Thymus (tissue), 11 donors: ENCODE measurements around the gene MDM2. TPM values are rescaled to one million over a fixed set of nuclear protein-coding genes. Genes with fewer than 3 reads are reported as not detected.
"Not testable (repeated sequence)": the region's sequence is repeated elsewhere in the genome, so short reads cannot be mapped to it uniquely, and the experiment has no call there.

Source experiments
- DNase-seq, 9 donors: peaks; one replicate each; pipeline ENCODE4 v3.0.0-alpha.2; 2013; ENCODE audit warnings: low spot score in 9 of 9, low read depth in 6 of 9, missing footprints in 1 of 9
- H3K27ac ChIP-seq, 2 donors: one replicate each; pipeline ENCODE4 v1.5.1; 2013; ENCODE audit warnings: control low read depth in 1 of 2, low read depth in 1 of 2, low read length in 1 of 2, mild to moderate bottlenecking in 1 of 2, moderate library complexity in 1 of 2
- H3K27me3 ChIP-seq, 2 donors: one replicate each; pipeline ENCODE4 v1.5.1; 2013; ENCODE audit warnings: low read length in 1 of 2; ENCODE audit not compliant: control insufficient read depth in 2 of 2, insufficient read depth in 1 of 2
- H3K36me3 ChIP-seq, 2 donors: one replicate each; pipeline ENCODE4 v1.5.1; 2013; ENCODE audit warnings: low read length in 1 of 2, mild to moderate bottlenecking in 1 of 2, moderate library complexity in 1 of 2; ENCODE audit not compliant: control insufficient read depth in 2 of 2, insufficient read depth in 2 of 2
- H3K4me1 ChIP-seq, 2 donors: one replicate each; pipeline ENCODE4 v1.5.1; 2013; ENCODE audit warnings: low read length in 2 of 2; ENCODE audit not compliant: control insufficient read depth in 2 of 2, insufficient read depth in 2 of 2
- H3K4me3 ChIP-seq, 2 donors: one replicate each; pipeline ENCODE4 v1.5.1; 2013; ENCODE audit warnings: low read length in 2 of 2, control low read depth in 1 of 2, mild to moderate bottlenecking in 1 of 2
- H3K9me3 ChIP-seq, 2 donors: one replicate each; pipeline ENCODE4 v1.5.1; 2013; ENCODE audit warnings: low read length in 1 of 2, mild to moderate bottlenecking in 1 of 2; ENCODE audit not compliant: control insufficient read depth in 2 of 2, insufficient read depth in 1 of 2
- WGBS: extraction: QIAGEN DNeasy Blood & Tissue Kit; methylation state at CpG from one replicate; pipeline ENCODE4 v1.1.7; 2013; 5-methylcytosine and 5-hydroxymethylcytosine counted together
- polyA plus RNA-seq: library from polyadenylated mRNA; stranded (reverse); fragments of 200-250 nt; gene quantifications from one replicate; pipeline ENCODE4 v1.2.3, GENCODE V29; 2013
- total RNA-seq: library from RNA; stranded (reverse); fragments of 120-200 nt; gene quantifications from one replicate; pipeline ENCODE4 v1.2.4, GENCODE V29; 2013
- donor health status: healthy.

The MDM2 gene
- total and polyA plus RNA-seq, 2 donors = 63.6 to 121 TPM

GRCh38 chr12:68838046-68838886 is 30.3 kb downstream of the MDM2 start:
- H3K4me3 ChIP-seq = no peak overlapping the region
- H3K4me1 ChIP-seq = no peaks in the 10 kb centered on the region
- H3K27me3 ChIP-seq = no peaks in the 10 kb centered on the region
- no peak overlapping the region for H3K27ac ChIP-seq
- WGBS = 96% methylated on average over 5 of the region's 5 CpGs
- DNase-seq = no peak
- peaks cover 55 to 81% of the 10 kb centered on the region in 2 donors for H3K36me3 ChIP-seq
- no peaks in the 10 kb centered on the region for H3K9me3 ChIP-seq

- Histone ChIP-seq H3K27me3 (no peaks in the 10 kb centered on the region), H3K36me3 (peaks cover 51 to 81% of the 10 kb centered on the region in 2 donors), H3K4me1 (no peaks in the 10 kb centered on the region), H3K4me3 (no peak overlapping the region), H3K27ac (no peak overlapping the region), H3K9me3 (no peaks in the 10 kb centered on the region)
- WGBS = 91% methylated on average over 2 of the region's 2 CpGs
- no peak for DNase-seq
Observed at GRCh38 chr12:68839183-68840147, 31.5 kb downstream of the MDM2 start.

DNA sequence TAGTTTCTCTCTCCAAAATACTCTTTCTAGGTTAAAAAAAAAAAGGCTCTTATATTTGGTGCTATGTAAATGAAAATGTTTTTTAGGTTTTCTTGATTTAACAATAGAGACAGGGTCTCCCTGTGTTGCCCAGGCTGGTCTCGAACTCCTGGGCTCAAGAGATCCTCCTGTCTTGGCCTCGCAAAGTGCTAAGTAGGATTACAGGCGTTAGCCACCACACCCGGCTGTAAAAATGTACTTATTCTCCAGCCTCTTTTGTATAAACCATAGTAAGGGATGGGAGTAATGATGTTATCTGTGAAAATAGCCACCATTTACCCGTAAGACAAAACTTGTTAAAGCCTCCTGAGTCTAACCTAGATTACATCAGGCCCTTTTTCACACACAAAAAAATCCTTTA is 33.2 kb downstream of the MDM2 start:
- not testable (repeated sequence) for H3K4me3 ChIP-seq, H3K9me3 ChIP-seq, H3K4me1 ChIP-seq, H3K27ac ChIP-seq, H3K27me3 ChIP-seq, DNase-seq
- H3K36me3 ChIP-seq = peaks cover 46 to 82% of the 10 kb centered on the region in 2 donors
- 98% methylated on average over 5 of the region's 5 CpGs for WGBS

DNA sequence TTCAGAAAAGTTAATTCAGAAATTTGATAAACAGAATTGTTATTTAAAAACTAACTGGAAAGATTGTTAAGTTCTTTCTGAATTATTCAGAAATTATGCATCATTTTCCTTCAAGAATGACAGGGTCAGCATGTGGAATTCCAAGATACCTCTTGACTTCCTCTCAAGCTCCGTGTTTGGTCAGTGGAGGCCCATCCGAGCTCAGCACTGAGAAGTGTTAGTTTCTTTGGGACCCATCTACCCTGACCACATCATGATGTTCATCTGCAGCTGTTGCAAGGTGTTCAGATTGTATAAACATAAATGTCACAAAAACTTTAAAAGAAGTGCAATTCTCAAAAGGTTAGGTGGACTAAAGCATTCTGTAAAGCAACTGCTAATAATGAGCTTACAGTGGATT is 33.7 kb downstream of the MDM2 start:
- DNase-seq = no peak
- Histone ChIP-seq H3K27me3 (no peaks in the 10 kb centered on the region), H3K36me3 (peaks cover 46 to 78% of the 10 kb centered on the region in 2 donors), H3K27ac (no peak overlapping the region), H3K4me3 (no peak overlapping the region), H3K4me1 (no peaks in the 10 kb centered on the region), H3K9me3 (no peaks in the 10 kb centered on the region)
- WGBS = 100% methylated on average over 2 of the region's 2 CpGs

DNA sequence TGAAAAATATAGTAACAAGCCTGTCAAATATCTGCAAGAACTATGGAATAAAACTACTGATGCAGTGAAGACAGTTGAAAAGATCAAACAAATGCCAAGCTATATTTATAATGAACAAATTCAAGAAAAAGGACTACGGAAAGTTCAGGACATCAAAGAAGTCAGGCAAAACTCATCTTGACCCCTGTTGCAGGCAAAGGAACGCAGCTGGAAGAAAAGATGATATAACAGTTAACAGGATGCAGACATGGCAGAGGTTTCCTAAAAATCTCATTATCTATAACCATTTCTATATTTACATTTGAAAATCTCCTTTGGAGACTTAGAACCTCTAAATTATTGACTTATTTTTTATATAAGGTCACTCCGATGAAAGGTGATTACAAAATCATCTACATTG is 34.1 kb downstream of the MDM2 start:
- WGBS = over 99% methylated on average over 3 of the region's 3 CpGs
- peaks cover 41 to 74% of the 10 kb centered on the region in 2 donors for H3K36me3 ChIP-seq

GRCh38 chr12:68842784-68843567 is 35.0 kb downstream of the MDM2 start:
- 84% methylated on average over 2 of the region's 2 CpGs for WGBS

More for the DNA sequence above, 34.1 kb downstream of the MDM2 start:
- Histone ChIP-seq H3K4me1 (no peaks in the 10 kb centered on the region), H3K4me3 (no peak overlapping the region), H3K27ac (no peak overlapping the region), H3K9me3 (no peaks in the 10 kb centered on the region), H3K27me3 (no peaks in the 10 kb centered on the region)
- no peak for DNase-seq

DNA sequence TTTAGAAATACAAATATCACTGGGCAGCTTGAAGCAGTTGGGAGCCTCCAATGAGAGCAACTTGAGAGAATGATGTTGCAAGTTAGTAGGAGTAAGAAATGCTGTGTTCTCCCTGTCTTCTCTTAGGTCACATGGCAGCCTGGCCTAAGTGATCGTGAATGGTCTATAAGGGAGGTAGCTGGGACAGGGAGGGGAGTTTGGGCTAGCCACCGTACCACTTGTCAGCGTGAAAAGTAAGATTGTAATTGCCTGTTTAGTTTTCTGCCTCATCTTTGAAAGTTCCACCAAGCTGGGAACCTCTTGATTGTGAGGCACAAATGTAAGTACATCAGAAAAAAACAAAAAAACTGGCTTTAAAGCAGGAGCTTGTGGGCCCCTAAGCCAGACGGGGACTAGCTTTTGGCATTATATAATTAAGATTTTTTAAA is 36.4 kb downstream of the MDM2 start:
- peaks cover 28 to 57% of the 10 kb centered on the region in 2 donors for H3K36me3 ChIP-seq
- no peak overlapping the region for H3K4me3 ChIP-seq
- H3K4me1 ChIP-seq = no peaks in the 10 kb centered on the region
- H3K27me3 ChIP-seq = no peaks in the 10 kb centered on the region
- whole genome bisulfite sequencing = 97% methylated on average over 4 of the region's 4 CpGs
- no peak for DNase-seq
- H3K27ac ChIP-seq = peak overlapping the region in 1 of 2 donors; percentile 40
- no peaks in the 10 kb centered on the region for H3K9me3 ChIP-seq

More at GRCh38 chr12:68842784-68843567, 35.0 kb downstream of the MDM2 start:
- Histone ChIP-seq H3K4me3 (no peak overlapping the region), H3K27ac (no peak overlapping the region), H3K27me3 (no peaks in the 10 kb centered on the region), H3K36me3 (peaks cover 38 to 68% of the 10 kb centered on the region in 2 donors), H3K4me1 (no peaks in the 10 kb centered on the region), H3K9me3 (no peaks in the 10 kb centered on the region)
- DNase-seq = no peak

DNA sequence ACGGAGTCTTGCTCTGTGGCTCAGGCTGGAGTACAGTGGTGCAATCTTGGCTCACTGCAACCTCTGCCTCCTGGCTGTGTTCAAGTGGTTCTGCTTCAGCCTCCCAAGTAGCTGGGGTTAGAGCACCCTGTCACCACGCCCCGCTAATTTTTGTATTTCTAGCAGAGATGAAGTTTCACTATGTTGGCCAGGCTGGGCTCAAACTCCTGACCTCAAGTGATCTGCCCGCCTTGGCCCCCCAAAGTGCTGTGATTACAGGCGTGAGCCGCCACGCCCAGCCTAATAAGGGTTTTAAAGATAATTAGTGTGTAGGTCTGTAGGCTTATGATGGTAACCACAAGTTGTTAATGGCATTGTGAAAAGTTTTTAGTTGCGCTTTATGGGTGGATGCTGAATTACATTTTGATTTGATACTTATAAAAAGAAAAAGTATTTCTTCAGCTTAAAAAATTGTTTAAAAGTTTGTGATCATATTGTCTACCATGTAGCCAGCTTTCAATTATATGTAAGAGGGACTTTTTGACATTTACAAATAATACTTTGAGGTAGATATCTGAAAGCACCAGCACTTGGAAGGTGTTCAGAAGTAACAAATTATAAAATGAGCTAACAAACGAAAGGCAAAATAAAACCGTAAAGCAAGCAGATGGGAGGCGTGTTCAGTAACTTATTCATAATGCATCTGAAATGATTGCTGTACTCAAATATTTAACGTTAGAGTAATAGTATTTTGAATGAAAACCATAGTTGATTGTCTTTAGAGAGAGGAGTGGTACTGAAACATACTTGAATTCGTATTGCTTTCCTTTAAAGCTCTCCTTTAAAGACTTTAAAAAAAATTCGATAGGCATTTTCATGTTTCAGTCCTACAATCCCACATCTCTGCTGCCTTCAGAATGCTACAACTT is 37.1 kb downstream of the MDM2 start:
- Histone ChIP-seq H3K4me3 (no peak overlapping the region), H3K4me1 (no peaks in the 10 kb centered on the region), H3K36me3 (peaks cover 24 to 51% of the 10 kb centered on the region in 2 donors), H3K27ac (no peak overlapping the region), H3K27me3 (no peaks in the 10 kb centered on the region), H3K9me3 (no peaks in the 10 kb centered on the region)
- 98% methylated on average over 14 of the region's 14 CpGs for WGBS
- DNase-seq = no peak
